OCI-LY1 (cell line): ENCODE results near the gene POLR2I.

Experiments used
- H2AFZ ChIP-seq: fragments of 200-600 bp; sonication (generic), shearing (Covaris generic); 2 replicates; pipeline ENCODE4 v1.6.0; 2014; ENCODE audit warnings: antibody characterized with exemption, mild to moderate bottlenecking, low read length
- H3F3A ChIP-seq: fragments of 200-600 bp; sonication (generic), shearing (Covaris generic); 2 replicates; pipeline ENCODE4 v1.6.0; 2014; ENCODE audit warnings: mild to moderate bottlenecking, antibody characterized with exemption, low read length, moderate library complexity; ENCODE audit not compliant: insufficient read depth
- H3K27ac ChIP-seq: fragments of 200-600 bp; sonication (generic); 2 replicates; pipeline ENCODE4 v1.5.1; 2014; ENCODE audit warnings: low read length, mixed run types, mild to moderate bottlenecking, low read depth; ENCODE audit not compliant: poor library complexity, severe bottlenecking
- H3K27me3 ChIP-seq: fragments of 200-600 bp; sonication (generic); 2 replicates; pipeline ENCODE4 v1.6.0; 2014; ENCODE audit warnings: antibody characterized with exemption, mild to moderate bottlenecking, low read length, moderate library complexity; ENCODE audit not compliant: insufficient read depth
- H3K36me3 ChIP-seq: fragments of 200-600 bp; sonication (generic); 2 replicates; pipeline ENCODE4 v1.6.1; 2014; ENCODE audit warnings: mild to moderate bottlenecking, antibody characterized with exemption, low read length, moderate library complexity, mixed read lengths; ENCODE audit not compliant: insufficient read depth
- H3K4me1 ChIP-seq: fragments of 200-600 bp; sonication (generic); 2 replicates; pipeline ENCODE4 v1.5.1; 2014; ENCODE audit warnings: mild to moderate bottlenecking, low read length, moderate library complexity; ENCODE audit not compliant: insufficient read depth, severe bottlenecking
- H3K4me2 ChIP-seq: fragments of 200-600 bp; sonication (generic), shearing (Covaris generic); 2 replicates; pipeline ENCODE4 v1.6.1; 2014; ENCODE audit warnings: low read length
- H3K4me3 ChIP-seq: fragments of 200-600 bp; sonication (generic); 2 replicates; pipeline ENCODE4 v1.5.1; 2014; ENCODE audit warnings: low read length, low read depth, mild to moderate bottlenecking, mixed read lengths; ENCODE audit not compliant: poor library complexity, severe bottlenecking
- H3K79me2 ChIP-seq: fragments of 200-600 bp; shearing (Covaris generic); 2 replicates; pipeline ENCODE4 v1.6.1; 2016; ENCODE audit warnings: mixed run types, low read length, mixed read lengths; ENCODE audit not compliant: insufficient read depth
- H3K9ac ChIP-seq: fragments of 200-600 bp; sonication (generic), shearing (Covaris generic); 2 replicates; pipeline ENCODE4 v1.6.1; 2014; ENCODE audit warnings: mild to moderate bottlenecking, low read length, mixed read lengths
- H3K9me2 ChIP-seq: fragments of 200-600 bp; sonication (generic), shearing (Covaris generic); 2 replicates; pipeline ENCODE4 v1.6.1; 2014; ENCODE audit warnings: low read depth, mild to moderate bottlenecking, low read length, mixed read lengths
- H3K9me3 ChIP-seq: fragments of 200-600 bp; shearing (Covaris generic); 2 replicates; pipeline ENCODE4 v1.6.1; 2014; ENCODE audit warnings: low read length, mixed read lengths
- H4K20me1 ChIP-seq: fragments of 200-600 bp; sonication (generic), shearing (Covaris generic); 2 replicates; pipeline ENCODE4 v1.6.0; 2016; ENCODE audit warnings: mild to moderate bottlenecking, low read length; ENCODE audit not compliant: insufficient read depth
- CTCF ChIP-seq: fragments of 200-600 bp; sonication (generic), shearing (Covaris generic); IDR thresholded peaks from 2 replicates; pipeline ENCODE4 v1.5.1; 2017; ENCODE audit warnings: mild to moderate bottlenecking, antibody characterized with exemption, low read length, moderate library complexity, mixed read lengths
- EZH2 ChIP-seq: fragments of 200-600 bp; sonication (generic), shearing (Covaris generic); IDR thresholded peaks from 2 replicates; pipeline ENCODE4 v1.8.0; 2017; ENCODE audit warnings: borderline replicate concordance, mixed run types, mild to moderate bottlenecking, antibody characterized with exemption, low read length, moderate library complexity, mixed read lengths

POLR2I gene

GRCh38 chr19:36153126-36153525, 38.5 kb upstream of the POLR2I start:
- Histone ChIP-seq H3K27me3 (no peaks in the 10 kb centered on the region), H3K27ac (no peak overlapping the region), H3K79me2 (no peaks in the 10 kb centered on the region), H3K4me3 (no peak overlapping the region), H3K36me3 (peaks cover 29% of the 10 kb centered on the region), H3K9me3 (no peaks in the 10 kb centered on the region), H3K9me2 (no peaks in the 10 kb centered on the region), H3F3A (no peaks in the 10 kb centered on the region), H4K20me1 (no peaks in the 10 kb centered on the region), H3K4me1 (no peaks in the 10 kb centered on the region), H2AFZ (no peak overlapping the region), H3K4me2 (no peak overlapping the region), H3K9ac (no peak overlapping the region)
- TF ChIP-seq EZH2 (no peak), CTCF (no peak)

DNA sequence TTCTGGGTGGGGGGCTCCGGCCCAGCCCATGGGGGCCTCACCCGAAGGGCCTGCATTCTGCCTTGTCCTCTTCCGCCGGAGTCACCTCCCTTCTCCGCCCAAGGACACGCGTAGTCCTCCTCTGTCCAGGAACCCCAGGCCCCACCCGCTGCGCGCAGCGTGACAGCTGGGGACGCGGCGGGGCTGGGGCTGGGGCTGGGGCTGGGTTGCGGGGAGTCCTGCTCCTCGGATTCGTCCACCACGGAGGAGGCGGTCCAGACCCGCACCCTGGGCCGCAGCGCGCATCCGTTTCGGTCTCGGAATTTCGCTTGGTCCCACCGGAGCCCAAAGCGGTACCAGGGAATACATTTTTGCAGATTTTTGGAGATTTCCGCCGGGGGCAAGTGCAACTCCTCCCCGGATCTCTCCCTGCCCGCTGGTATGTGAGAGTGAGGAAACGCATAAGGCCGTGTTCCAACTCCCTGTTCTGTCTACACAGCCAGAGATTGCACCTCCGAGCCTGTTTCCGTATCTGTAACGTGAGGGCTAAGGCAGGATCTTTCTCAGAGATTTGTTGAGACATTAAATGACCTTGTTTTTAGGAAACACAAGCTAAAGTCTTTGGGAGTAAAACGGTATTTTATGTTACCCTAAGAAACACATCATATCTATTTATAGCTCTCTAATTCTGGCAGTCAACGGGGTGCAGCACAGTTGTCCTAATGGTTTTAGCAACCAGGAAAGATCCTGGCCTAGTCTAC, 37.8 kb upstream of the POLR2I start, which contains the start of gene COX7A1:
Gene COX7A1, minus strand, starts transcription at position 96 of the 740 bp plus-strand sequence. Its CDS starts 40 bp downstream, at position 56.
- Histone ChIP-seq H3K4me3 (no peak within 1 kb of the TSS), H4K20me1 (no peaks in the 10 kb centered on the region), H3K9ac (no peak within 1 kb of the TSS), H3K79me2 (no peaks in the 10 kb centered on the region), H3K4me2 (no peak within 1 kb of the TSS), H3K27ac (no peak within 1 kb of the TSS), H3K27me3 (no peaks in the 10 kb centered on the region), H3K9me2 (no peaks in the 10 kb centered on the region), H3K4me1 (no peaks in the 10 kb centered on the region), H3K9me3 (no peaks in the 10 kb centered on the region), H2AFZ (no peak within 1 kb of the TSS), H3K36me3 (peaks cover 33% of the 10 kb centered on the region), H3F3A (no peaks in the 10 kb centered on the region)
- no peak for TF ChIP-seq CTCF
- TF ChIP-seq EZH2 = no peak

DNA sequence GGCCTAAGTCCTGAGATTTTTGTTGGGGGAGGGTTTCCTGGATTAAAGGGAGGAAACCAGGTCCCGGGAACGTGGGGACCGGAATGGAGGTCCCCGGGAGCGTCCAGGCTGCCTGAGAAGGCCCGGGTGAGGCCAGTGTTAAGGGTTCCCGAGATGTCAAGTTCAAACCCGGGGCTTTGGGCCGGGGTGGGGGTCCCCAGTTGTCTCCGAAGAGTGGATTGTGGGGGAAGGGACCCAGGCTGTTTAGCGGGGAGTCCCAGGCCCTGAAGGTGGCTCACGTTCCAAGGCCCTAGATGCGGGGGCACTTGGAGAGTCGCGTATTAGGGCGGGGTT, 37.3 kb upstream of the POLR2I start:
- no peak overlapping the region for H2AFZ ChIP-seq
- H3K9me3 ChIP-seq = no peaks in the 10 kb centered on the region
- H3K27me3 ChIP-seq = no peaks in the 10 kb centered on the region
- H3K4me1 ChIP-seq = no peaks in the 10 kb centered on the region
- H3K9me2 ChIP-seq = no peaks in the 10 kb centered on the region
- no peak for TF ChIP-seq CTCF
- TF ChIP-seq EZH2 = no peak
- no peak overlapping the region for H3K27ac ChIP-seq
- H3K4me3 ChIP-seq = no peak overlapping the region
- peaks cover 37% of the 10 kb centered on the region for H3K36me3 ChIP-seq
- no peak overlapping the region for H3K4me2 ChIP-seq
- no peaks in the 10 kb centered on the region for H4K20me1 ChIP-seq
- H3K79me2 ChIP-seq = no peaks in the 10 kb centered on the region
- H3K9ac ChIP-seq = no peak overlapping the region
- no peaks in the 10 kb centered on the region for H3F3A ChIP-seq
